ENCODE results near the gene SMCO4.

SMCO4 gene

GRCh38 chr11:93526641-93527583, 16.3 kb downstream of the SMCO4 start:
- no peak for DNase-seq

- DNase-seq, result no peak
Observed at GRCh38 chr11:93526346-93526633, 16.9 kb downstream of the SMCO4 start.

GRCh38 chr11:93525601-93526345, 17.4 kb downstream of the SMCO4 start:
- DNase-seq, result no peak

GRCh38 chr11:93524858-93525257, 18.3 kb downstream of the SMCO4 start:
- no peak for DNase-seq

GRCh38 chr11:93524173-93524536, 19.0 kb downstream of the SMCO4 start:
- DNase-seq, result no peak

- DNase-seq, result no peak
Observed at GRCh38 chr11:93520726-93521509, 22.3 kb downstream of the SMCO4 start.

GRCh38 chr11:93519179-93519578, 24.0 kb downstream of the SMCO4 start:
- DNase-seq, result no peak

GRCh38 chr11:93518081-93518480, 25.1 kb downstream of the SMCO4 start:
- DNase-seq, result no peak

- no peak for DNase-seq
Observed at GRCh38 chr11:93517611-93518010, 25.6 kb downstream of the SMCO4 start.

- DNase-seq, result no peak
Observed at GRCh38 chr11:93517041-93517440, 26.1 kb downstream of the SMCO4 start.

GRCh38 chr11:93515441-93516025, 27.7 kb downstream of the SMCO4 start:
- DNase-seq, result no peak

- DNase-seq, result no peak
Observed at GRCh38 chr11:93514712-93515111, 28.5 kb downstream of the SMCO4 start.

GRCh38 chr11:93513772-93514171, 29.4 kb downstream of the SMCO4 start:
- no peak for DNase-seq

GRCh38 chr11:93512949-93513667, 30.1 kb downstream of the SMCO4 start:
- no peak for DNase-seq

GRCh38 chr11:93512073-93512475, 31.1 kb downstream of the SMCO4 start:
- DNase-seq, result no peak

GRCh38 chr11:93510196-93510873, 32.9 kb downstream of the SMCO4 start:
- no peak for DNase-seq

- no peak for DNase-seq
Observed at GRCh38 chr11:93507517-93507916, 35.7 kb downstream of the SMCO4 start.

GRCh38 chr11:93505703-93506102, 37.5 kb downstream of the SMCO4 start:
- DNase-seq, result no peak

GRCh38 chr11:93504110-93505095, 38.8 kb downstream of the SMCO4 start:
- no peak for DNase-seq

GRCh38 chr11:93501856-93502255, 41.3 kb downstream of the SMCO4 start:
- DNase-seq, result no peak

- DNase-seq, result no peak
Observed at GRCh38 chr11:93500759-93501158, 42.4 kb downstream of the SMCO4 start.
